GM23338 (cell line): ENCODE data around the gene HDAC1. TPM values are rescaled to one million over a fixed set of nuclear protein-coding genes. Genes with fewer than 3 reads are reported as not detected.

Experiments
- ATAC-seq: fragments of 200-7000 bp; cut with Tn5 transposase; 3 replicates; pipeline ENCODE4 v1.9.1; 2020
- DNase-seq: peaks from one replicate; pipeline ENCODE4 v3.0.0-alpha.2; 2015; ENCODE audit warnings: low spot score
- H2AFZ ChIP-seq: fragments of 200-600 bp; sonication (generic); 2 replicates; pipeline ENCODE4 v1.8.0; 2016; ENCODE audit warnings: antibody characterized with exemption, mild to moderate bottlenecking, moderate library complexity
- H3F3A ChIP-seq: fragments of 200-600 bp; sonication (generic); replicated peaks from 2 replicates; pipeline ENCODE4 v1.8.0; 2017; ENCODE audit warnings: antibody characterized with exemption, mixed run types, low read depth
- H3K27ac ChIP-seq: fragments of 200-600 bp; sonication (generic); 2 replicates; pipeline ENCODE4 v1.6.1; 2016; ENCODE audit warnings: low read depth
- H3K27me3 ChIP-seq: fragments of 200-600 bp; sonication (generic); 2 replicates; pipeline ENCODE4 v1.8.0; 2016; ENCODE audit warnings: mild to moderate bottlenecking, mixed run types, moderate library complexity; ENCODE audit not compliant: insufficient read depth
- H3K36me3 ChIP-seq: fragments of 200-600 bp; sonication (generic); 2 replicates; pipeline ENCODE4 v1.8.0; 2016; ENCODE audit warnings: mild to moderate bottlenecking; ENCODE audit not compliant: insufficient read depth
- H3K4me1 ChIP-seq: fragments of 200-600 bp; sonication (generic); 2 replicates; pipeline ENCODE4 v1.8.0; 2016; ENCODE audit warnings: mild to moderate bottlenecking, moderate library complexity; ENCODE audit not compliant: insufficient read depth
- H3K4me2 ChIP-seq: fragments of 200-600 bp; sonication (generic); 2 replicates; pipeline ENCODE4 v1.7.1; 2017; ENCODE audit warnings: mixed run types
- H3K4me3 ChIP-seq: fragments of 200-600 bp; sonication (generic); 2 replicates; pipeline ENCODE4 v1.6.1; 2016; ENCODE audit warnings: mixed run types
- H3K79me2 ChIP-seq: fragments of 200-600 bp; sonication (generic); replicated peaks from 2 replicates; pipeline ENCODE4 v1.8.0; 2017; ENCODE audit warnings: mild to moderate bottlenecking; ENCODE audit not compliant: insufficient read depth
- H3K9me2 ChIP-seq: fragments of 200-600 bp; sonication (generic); 2 replicates; pipeline ENCODE4 v1.8.0; 2017; ENCODE audit not compliant: insufficient read depth
- H4K20me1 ChIP-seq: fragments of 200-600 bp; sonication (generic); replicated peaks from 2 replicates; pipeline ENCODE4 v1.8.0; 2017; ENCODE audit warnings: mild to moderate bottlenecking; ENCODE audit not compliant: insufficient read depth
- H3K27ac Mint-ChIP-seq: 2 replicates; pipeline ENCODE4 v1.8.0; 2020; ENCODE audit warnings: inconsistent platforms, mild to moderate bottlenecking, moderate library complexity, mixed read lengths
- H3K27me3 Mint-ChIP-seq: 3 replicates; pipeline ENCODE4 v1.8.0; 2022; ENCODE audit warnings: low read depth, mild to moderate bottlenecking, moderate library complexity, mixed read lengths, inconsistent platforms; ENCODE audit not compliant: insufficient read depth, poor library complexity
- H3K36me3 Mint-ChIP-seq: 3 replicates; pipeline ENCODE4 v1.8.0; 2021; ENCODE audit warnings: low read depth, mild to moderate bottlenecking, inconsistent platforms, moderate library complexity, mixed read lengths
- H3K4me1 Mint-ChIP-seq: 3 replicates; pipeline ENCODE4 v1.8.0; 2020; ENCODE audit warnings: mild to moderate bottlenecking, inconsistent platforms, mixed read lengths
- H3K4me3 Mint-ChIP-seq: 3 replicates; pipeline ENCODE4 v1.8.0; 2021; ENCODE audit warnings: moderate library complexity, mild to moderate bottlenecking, inconsistent platforms, mixed read lengths
- H3K9me3 Mint-ChIP-seq: 3 replicates; pipeline ENCODE4 v1.8.0; 2020; ENCODE audit warnings: moderate library complexity, mild to moderate bottlenecking, inconsistent platforms, mixed read lengths
- CREB1 ChIP-seq: fragments of 250-450 bp; sonication (Bioruptor Pico); IDR thresholded peaks from 2 replicates; pipeline ENCODE4 v1.5.0; 2020; ENCODE audit warnings: low read depth, mild to moderate bottlenecking, moderate library complexity
- EZH2 ChIP-seq: fragments of 200-600 bp; sonication (generic); IDR thresholded peaks from one replicate; pipeline ENCODE4 v1.8.0; 2017; ENCODE audit warnings: antibody characterized with exemption, mild to moderate bottlenecking, low read depth; ENCODE audit not compliant: unreplicated experiment
- EZH2phosphoT487 ChIP-seq: fragments of 200-600 bp; sonication (generic); IDR thresholded peaks from one replicate; pipeline ENCODE4 v1.8.1; 2018; ENCODE audit warnings: antibody characterized with exemption; ENCODE audit not compliant: unreplicated experiment
- JUNB ChIP-seq: IDR thresholded peaks from one replicate; pipeline ENCODE4 v1.6.1; 2016; ENCODE audit warnings: antibody characterized with exemption; ENCODE audit not compliant: unreplicated experiment
- NANOG ChIP-seq: IDR thresholded peaks from 2 replicates; pipeline ENCODE4 v1.6.1; 2016; ENCODE audit warnings: antibody characterized with exemption, borderline replicate concordance
- POLR2AphosphoS5 ChIP-seq: IDR thresholded peaks from 2 replicates; pipeline ENCODE4 v1.6.1; 2016; ENCODE audit warnings: antibody characterized with exemption, low read depth
- STAT1 ChIP-seq: IDR thresholded peaks from one replicate; pipeline ENCODE4 v1.6.1; 2016; ENCODE audit warnings: antibody characterized with exemption; ENCODE audit not compliant: unreplicated experiment
- ZNF114 ChIP-seq: fragments of 250-450 bp; sonication (Bioruptor Pico); IDR thresholded peaks from 2 replicates; pipeline ENCODE4 v1.5.0; 2020; ENCODE audit warnings: mild to moderate bottlenecking, moderate library complexity
- polyA plus RNA-seq: library from polyadenylated mRNA; unstranded; fragments of >200 nt; fragmentation: Nextera tagmentation; extraction: Ambion mirVana; gene quantifications from 2 replicates; pipeline ENCODE4 v1.2.1, GENCODE V29; 2016
- total RNA-seq: library from RNA; depleted of rRNA; stranded (reverse); fragments of >200 nt; shearing (Covaris generic); gene quantifications from 2 replicates; pipeline ENCODE4 v1.2.3, GENCODE V29; 2014
- TF ChIP-seq, protein P1 (sequence below): IDR thresholded peaks from 2 replicates; pipeline ENCODE4 v1.6.1; 2016; ENCODE audit warnings: antibody characterized with exemption
- TF ChIP-seq, protein P2 (sequence below): IDR thresholded peaks from one replicate; pipeline ENCODE4 v1.6.1; 2018; ENCODE audit warnings: antibody characterized with exemption; ENCODE audit not compliant: unreplicated experiment
- TF ChIP-seq, protein P3 (sequence below): fragments of 250-450 bp; sonication (Bioruptor Pico); IDR thresholded peaks from 2 replicates; pipeline ENCODE4 v1.5.0; 2020; ENCODE audit warnings: mild to moderate bottlenecking, moderate library complexity

The HDAC1 gene
- total and polyA plus RNA-seq, 2 experiments from 2014 or later: 82.6 to 104 TPM

DNA sequence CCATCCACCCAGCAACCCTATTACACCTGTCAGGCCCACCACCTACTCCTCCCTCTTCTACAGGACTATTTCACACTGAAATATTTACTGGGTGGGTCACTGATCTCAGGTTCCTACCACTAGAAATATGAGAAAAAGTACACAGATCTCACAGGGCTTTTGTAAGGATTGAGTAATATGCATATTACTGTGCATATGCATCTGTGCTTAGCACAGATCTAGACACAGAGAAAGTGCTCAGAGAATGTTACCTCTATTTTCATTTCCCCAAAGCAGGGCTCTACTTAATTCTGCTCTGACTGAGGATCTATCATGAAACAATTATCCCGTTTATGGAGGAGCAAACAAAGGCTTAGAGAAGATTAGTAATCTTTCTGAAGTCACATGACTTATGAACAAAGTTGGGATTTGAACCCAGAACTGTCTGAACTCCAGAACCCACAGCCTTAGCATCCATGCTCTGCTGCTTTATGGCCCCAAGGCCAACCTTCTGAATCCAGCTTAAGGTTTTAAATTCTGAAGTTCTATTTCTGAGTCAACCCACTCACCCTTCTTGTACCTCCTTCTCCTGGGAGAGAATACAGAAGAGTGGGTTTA is 82.2 kb downstream of the HDAC1 start (continued):
- TF ChIP-seq POLR2AphosphoS5 (no peak), JUNB (no peak), EZH2 (no peak), CREB1 (no peak), STAT1 (no peak), EZH2phosphoT487 (no peak), NANOG (no peak)
- TF ChIP-seq, protein P1, sequence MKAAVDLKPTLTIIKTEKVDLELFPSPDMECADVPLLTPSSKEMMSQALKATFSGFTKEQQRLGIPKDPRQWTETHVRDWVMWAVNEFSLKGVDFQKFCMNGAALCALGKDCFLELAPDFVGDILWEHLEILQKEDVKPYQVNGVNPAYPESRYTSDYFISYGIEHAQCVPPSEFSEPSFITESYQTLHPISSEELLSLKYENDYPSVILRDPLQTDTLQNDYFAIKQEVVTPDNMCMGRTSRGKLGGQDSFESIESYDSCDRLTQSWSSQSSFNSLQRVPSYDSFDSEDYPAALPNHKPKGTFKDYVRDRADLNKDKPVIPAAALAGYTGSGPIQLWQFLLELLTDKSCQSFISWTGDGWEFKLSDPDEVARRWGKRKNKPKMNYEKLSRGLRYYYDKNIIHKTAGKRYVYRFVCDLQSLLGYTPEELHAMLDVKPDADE: no peak
- TF ChIP-seq, protein P2, sequence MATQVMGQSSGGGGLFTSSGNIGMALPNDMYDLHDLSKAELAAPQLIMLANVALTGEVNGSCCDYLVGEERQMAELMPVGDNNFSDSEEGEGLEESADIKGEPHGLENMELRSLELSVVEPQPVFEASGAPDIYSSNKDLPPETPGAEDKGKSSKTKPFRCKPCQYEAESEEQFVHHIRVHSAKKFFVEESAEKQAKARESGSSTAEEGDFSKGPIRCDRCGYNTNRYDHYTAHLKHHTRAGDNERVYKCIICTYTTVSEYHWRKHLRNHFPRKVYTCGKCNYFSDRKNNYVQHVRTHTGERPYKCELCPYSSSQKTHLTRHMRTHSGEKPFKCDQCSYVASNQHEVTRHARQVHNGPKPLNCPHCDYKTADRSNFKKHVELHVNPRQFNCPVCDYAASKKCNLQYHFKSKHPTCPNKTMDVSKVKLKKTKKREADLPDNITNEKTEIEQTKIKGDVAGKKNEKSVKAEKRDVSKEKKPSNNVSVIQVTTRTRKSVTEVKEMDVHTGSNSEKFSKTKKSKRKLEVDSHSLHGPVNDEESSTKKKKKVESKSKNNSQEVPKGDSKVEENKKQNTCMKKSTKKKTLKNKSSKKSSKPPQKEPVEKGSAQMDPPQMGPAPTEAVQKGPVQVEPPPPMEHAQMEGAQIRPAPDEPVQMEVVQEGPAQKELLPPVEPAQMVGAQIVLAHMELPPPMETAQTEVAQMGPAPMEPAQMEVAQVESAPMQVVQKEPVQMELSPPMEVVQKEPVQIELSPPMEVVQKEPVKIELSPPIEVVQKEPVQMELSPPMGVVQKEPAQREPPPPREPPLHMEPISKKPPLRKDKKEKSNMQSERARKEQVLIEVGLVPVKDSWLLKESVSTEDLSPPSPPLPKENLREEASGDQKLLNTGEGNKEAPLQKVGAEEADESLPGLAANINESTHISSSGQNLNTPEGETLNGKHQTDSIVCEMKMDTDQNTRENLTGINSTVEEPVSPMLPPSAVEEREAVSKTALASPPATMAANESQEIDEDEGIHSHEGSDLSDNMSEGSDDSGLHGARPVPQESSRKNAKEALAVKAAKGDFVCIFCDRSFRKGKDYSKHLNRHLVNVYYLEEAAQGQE: no peak

DNA sequence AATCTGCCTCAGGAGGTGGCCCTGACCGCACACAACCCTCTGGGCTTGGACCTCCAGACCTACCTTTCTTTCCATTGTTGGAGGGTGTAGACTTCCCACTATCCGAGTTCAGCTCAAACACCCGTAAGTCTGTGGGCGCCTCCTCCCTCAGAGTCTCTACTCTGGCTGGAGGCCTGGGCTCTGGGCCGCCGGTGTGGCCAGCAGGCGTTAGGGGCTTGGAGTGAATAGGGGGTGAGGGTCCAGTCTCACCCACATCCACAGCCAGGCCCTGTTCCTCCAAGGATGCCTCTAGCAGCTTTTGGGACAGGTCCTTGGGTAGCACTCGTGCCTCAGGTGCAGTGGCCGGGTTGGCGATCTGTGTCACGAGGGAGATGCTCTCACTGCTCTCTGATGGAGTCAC is 84.3 kb downstream of the HDAC1 start:
- no peak overlapping the region for H2AFZ ChIP-seq
- Mint-ChIP-seq H3K27me3 (peaks cover 3% of the 10 kb centered on the region), H3K36me3 (peaks cover 75% of the 10 kb centered on the region), H3K4me3 (no peak overlapping the region), H3K4me1 (no peaks in the 10 kb centered on the region), H3K27ac (no peak overlapping the region), H3K9me3 (no peaks in the 10 kb centered on the region; the same call in 1 of the 3 replicates)
- no peaks in the 10 kb centered on the region for H3K4me1 ChIP-seq
- no peaks in the 10 kb centered on the region for H3K9me2 ChIP-seq
- H3K4me3 ChIP-seq: no peak overlapping the region
- no peaks in the 10 kb centered on the region for H3K27me3 ChIP-seq
- H3K79me2 ChIP-seq: no peaks in the 10 kb centered on the region
- peaks cover 9% of the 10 kb centered on the region for H4K20me1 ChIP-seq
- no peaks in the 10 kb centered on the region for H3F3A ChIP-seq
- no peak overlapping the region for H3K4me2 ChIP-seq
- ATAC-seq (no peak), DNase-seq (no peak)
- H3K36me3 ChIP-seq: peaks cover 12% of the 10 kb centered on the region; the same call in 1 of the 2 replicates
- no peak overlapping the region for H3K27ac ChIP-seq
- TF ChIP-seq POLR2AphosphoS5 (no peak), STAT1 (no peak), CREB1 (no peak), NANOG (no peak), ZNF114 (CRISPR knock-in tag) (no peak)
- TF ChIP-seq, protein P3, sequence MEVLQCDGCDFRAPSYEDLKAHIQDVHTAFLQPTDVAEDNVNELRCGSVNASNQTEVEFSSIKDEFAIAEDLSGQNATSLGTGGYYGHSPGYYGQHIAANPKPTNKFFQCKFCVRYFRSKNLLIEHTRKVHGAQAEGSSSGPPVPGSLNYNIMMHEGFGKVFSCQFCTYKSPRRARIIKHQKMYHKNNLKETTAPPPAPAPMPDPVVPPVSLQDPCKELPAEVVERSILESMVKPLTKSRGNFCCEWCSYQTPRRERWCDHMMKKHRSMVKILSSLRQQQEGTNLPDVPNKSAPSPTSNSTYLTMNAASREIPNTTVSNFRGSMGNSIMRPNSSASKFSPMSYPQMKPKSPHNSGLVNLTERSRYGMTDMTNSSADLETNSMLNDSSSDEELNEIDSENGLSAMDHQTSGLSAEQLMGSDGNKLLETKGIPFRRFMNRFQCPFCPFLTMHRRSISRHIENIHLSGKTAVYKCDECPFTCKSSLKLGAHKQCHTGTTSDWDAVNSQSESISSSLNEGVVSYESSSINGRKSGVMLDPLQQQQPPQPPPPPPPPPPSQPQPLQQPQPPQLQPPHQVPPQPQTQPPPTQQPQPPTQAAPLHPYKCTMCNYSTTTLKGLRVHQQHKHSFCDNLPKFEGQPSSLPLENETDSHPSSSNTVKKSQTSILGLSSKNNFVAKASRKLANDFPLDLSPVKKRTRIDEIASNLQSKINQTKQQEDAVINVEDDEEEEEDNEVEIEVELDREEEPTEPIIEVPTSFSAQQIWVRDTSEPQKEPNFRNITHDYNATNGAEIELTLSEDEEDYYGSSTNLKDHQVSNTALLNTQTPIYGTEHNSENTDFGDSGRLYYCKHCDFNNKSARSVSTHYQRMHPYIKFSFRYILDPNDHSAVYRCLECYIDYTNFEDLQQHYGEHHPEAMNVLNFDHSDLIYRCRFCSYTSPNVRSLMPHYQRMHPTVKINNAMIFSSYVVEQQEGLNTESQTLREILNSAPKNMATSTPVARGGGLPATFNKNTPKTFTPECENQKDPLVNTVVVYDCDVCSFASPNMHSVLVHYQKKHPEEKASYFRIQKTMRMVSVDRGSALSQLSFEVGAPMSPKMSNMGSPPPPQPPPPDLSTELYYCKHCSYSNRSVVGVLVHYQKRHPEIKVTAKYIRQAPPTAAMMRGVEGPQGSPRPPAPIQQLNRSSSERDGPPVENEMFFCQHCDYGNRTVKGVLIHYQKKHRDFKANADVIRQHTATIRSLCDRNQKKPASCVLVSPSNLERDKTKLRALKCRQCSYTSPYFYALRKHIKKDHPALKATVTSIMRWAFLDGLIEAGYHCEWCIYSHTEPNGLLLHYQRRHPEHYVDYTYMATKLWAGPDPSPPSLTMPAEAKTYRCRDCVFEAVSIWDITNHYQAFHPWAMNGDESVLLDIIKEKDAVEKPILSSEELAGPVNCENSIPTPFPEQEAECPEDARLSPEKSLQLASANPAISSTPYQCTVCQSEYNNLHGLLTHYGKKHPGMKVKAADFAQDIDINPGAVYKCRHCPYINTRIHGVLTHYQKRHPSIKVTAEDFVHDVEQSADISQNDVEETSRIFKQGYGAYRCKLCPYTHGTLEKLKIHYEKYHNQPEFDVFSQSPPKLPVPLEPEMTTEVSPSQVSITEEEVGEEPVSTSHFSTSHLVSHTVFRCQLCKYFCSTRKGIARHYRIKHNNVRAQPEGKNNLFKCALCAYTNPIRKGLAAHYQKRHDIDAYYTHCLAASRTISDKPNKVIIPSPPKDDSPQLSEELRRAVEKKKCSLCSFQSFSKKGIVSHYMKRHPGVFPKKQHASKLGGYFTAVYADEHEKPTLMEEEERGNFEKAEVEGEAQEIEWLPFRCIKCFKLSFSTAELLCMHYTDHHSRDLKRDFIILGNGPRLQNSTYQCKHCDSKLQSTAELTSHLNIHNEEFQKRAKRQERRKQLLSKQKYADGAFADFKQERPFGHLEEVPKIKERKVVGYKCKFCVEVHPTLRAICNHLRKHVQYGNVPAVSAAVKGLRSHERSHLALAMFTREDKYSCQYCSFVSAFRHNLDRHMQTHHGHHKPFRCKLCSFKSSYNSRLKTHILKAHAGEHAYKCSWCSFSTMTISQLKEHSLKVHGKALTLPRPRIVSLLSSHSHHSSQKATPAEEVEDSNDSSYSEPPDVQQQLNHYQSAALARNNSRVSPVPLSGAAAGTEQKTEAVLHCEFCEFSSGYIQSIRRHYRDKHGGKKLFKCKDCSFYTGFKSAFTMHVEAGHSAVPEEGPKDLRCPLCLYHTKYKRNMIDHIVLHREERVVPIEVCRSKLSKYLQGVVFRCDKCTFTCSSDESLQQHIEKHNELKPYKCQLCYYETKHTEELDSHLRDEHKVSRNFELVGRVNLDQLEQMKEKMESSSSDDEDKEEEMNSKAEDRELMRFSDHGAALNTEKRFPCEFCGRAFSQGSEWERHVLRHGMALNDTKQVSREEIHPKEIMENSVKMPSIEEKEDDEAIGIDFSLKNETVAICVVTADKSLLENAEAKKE (CRISPR knock-in tag): no peak
- TF ChIP-seq, protein P2: no peak
